ENCODE measurements around the gene TOX3. TPM values are rescaled to one million over a fixed set of nuclear protein-coding genes. Genes with fewer than 3 reads are reported as not detected.

The TOX3 gene
- total and polyA plus RNA-seq, 9 donors: 0.44 to 2.2 (median 1.5) TPM

- Histone ChIP-seq H3K4me3 (ENCODE audit: low read length) (no peak overlapping the region), H3K9me3 (replicated peaks; ENCODE audit: control insufficient read depth, low read depth, low read length) (no peaks in the 10 kb centered on the region), H3K36me3 (ENCODE audit: control insufficient read depth, insufficient read depth, low read length) (no peaks in the 10 kb centered on the region), H3K27me3 (ENCODE audit: control insufficient read depth, insufficient read depth, low read length) (no peaks in the 10 kb centered on the region), H3K27ac (ENCODE audit: low read length) (no peak overlapping the region), H3K4me1 (ENCODE audit: control insufficient read depth, insufficient read depth, low read length) (no peaks in the 10 kb centered on the region)
- DNase-seq: no peak
- WGBS (ENCODE audit: insufficient coverage): 93% methylated on average over 4 of the region's 5 CpGs
Measured at GRCh38 chr16:52518884-52519283, 28.1 kb downstream of the TOX3 start.

GRCh38 chr16:52515068-52515671 is 31.8 kb downstream of the TOX3 start:
- H3K27ac ChIP-seq (ENCODE audit: low read length): no peak overlapping the region
- DNase-seq: peak; percentile 33
- no peaks in the 10 kb centered on the region for H3K36me3 ChIP-seq (ENCODE audit: control insufficient read depth, insufficient read depth, low read length)
- H3K4me3 ChIP-seq (ENCODE audit: low read length): no peak overlapping the region
- H3K27me3 ChIP-seq (ENCODE audit: control insufficient read depth, insufficient read depth, low read length): no peaks in the 10 kb centered on the region
- no peaks in the 10 kb centered on the region for H3K4me1 ChIP-seq (ENCODE audit: control insufficient read depth, insufficient read depth, low read length)
- WGBS (ENCODE audit: insufficient coverage): 59% methylated on average over 2 of the region's 4 CpGs
- H3K9me3 ChIP-seq (replicated peaks; ENCODE audit: control insufficient read depth, low read depth, low read length): no peaks in the 10 kb centered on the region

- Histone ChIP-seq H3K9me3 (replicated peaks; ENCODE audit: control insufficient read depth, low read depth, low read length) (no peaks in the 10 kb centered on the region), H3K27me3 (ENCODE audit: control insufficient read depth, insufficient read depth, low read length) (no peaks in the 10 kb centered on the region), H3K4me3 (ENCODE audit: low read length) (no peak overlapping the region), H3K27ac (ENCODE audit: low read length) (no peak overlapping the region), H3K4me1 (ENCODE audit: control insufficient read depth, insufficient read depth, low read length) (no peaks in the 10 kb centered on the region), H3K36me3 (ENCODE audit: control insufficient read depth, insufficient read depth, low read length) (no peaks in the 10 kb centered on the region)
- WGBS (ENCODE audit: insufficient coverage): 100% methylated on average over 1 of the region's 4 CpGs
- DNase-seq: no peak
Measured at GRCh38 chr16:52512297-52512987, 34.5 kb downstream of the TOX3 start.

GRCh38 chr16:52501746-52502145 is 45.2 kb downstream of the TOX3 start:
- WGBS (ENCODE audit: insufficient coverage): 65% methylated on average over 3 of the region's 4 CpGs

GRCh38 chr16:52500963-52501362 is 46.0 kb downstream of the TOX3 start:
- Histone ChIP-seq H3K27me3 (ENCODE audit: control insufficient read depth, insufficient read depth, low read length) (no peaks in the 10 kb centered on the region), H3K4me1 (ENCODE audit: control insufficient read depth, insufficient read depth, low read length) (no peaks in the 10 kb centered on the region), H3K27ac (ENCODE audit: low read length) (no peak overlapping the region), H3K9me3 (replicated peaks; ENCODE audit: control insufficient read depth, low read depth, low read length) (no peaks in the 10 kb centered on the region), H3K4me3 (ENCODE audit: low read length) (no peak overlapping the region), H3K36me3 (ENCODE audit: control insufficient read depth, insufficient read depth, low read length) (no peaks in the 10 kb centered on the region)
- no peak for DNase-seq

More at GRCh38 chr16:52501746-52502145, 45.2 kb downstream of the TOX3 start:
- Histone ChIP-seq H3K27me3 (ENCODE audit: control insufficient read depth, insufficient read depth, low read length) (no peaks in the 10 kb centered on the region), H3K9me3 (replicated peaks; ENCODE audit: control insufficient read depth, low read depth, low read length) (no peaks in the 10 kb centered on the region), H3K4me1 (ENCODE audit: control insufficient read depth, insufficient read depth, low read length) (no peaks in the 10 kb centered on the region), H3K36me3 (ENCODE audit: control insufficient read depth, insufficient read depth, low read length) (no peaks in the 10 kb centered on the region), H3K27ac (ENCODE audit: low read length) (no peak overlapping the region), H3K4me3 (ENCODE audit: low read length) (no peak overlapping the region)
- DNase-seq: no peak

- Histone ChIP-seq H3K4me1 (ENCODE audit: control insufficient read depth, insufficient read depth, low read length) (no peaks in the 10 kb centered on the region), H3K27me3 (ENCODE audit: control insufficient read depth, insufficient read depth, low read length) (no peaks in the 10 kb centered on the region), H3K4me3 (ENCODE audit: low read length) (no peak overlapping the region), H3K36me3 (ENCODE audit: control insufficient read depth, insufficient read depth, low read length) (no peaks in the 10 kb centered on the region), H3K9me3 (replicated peaks; ENCODE audit: control insufficient read depth, low read depth, low read length) (no peaks in the 10 kb centered on the region), H3K27ac (ENCODE audit: low read length) (no peak overlapping the region)
- no peak for DNase-seq
- 37% methylated on average over 2 of the region's 5 CpGs for WGBS (ENCODE audit: insufficient coverage)
Measured at GRCh38 chr16:52499060-52499440, 47.9 kb downstream of the TOX3 start.

GRCh38 chr16:52498328-52499059 is 48.4 kb downstream of the TOX3 start:
- WGBS (ENCODE audit: insufficient coverage): 70% methylated on average over 10 of the region's 16 CpGs
- no peaks in the 10 kb centered on the region for H3K36me3 ChIP-seq (ENCODE audit: control insufficient read depth, insufficient read depth, low read length)
- no peak overlapping the region for H3K27ac ChIP-seq (ENCODE audit: low read length)
- no peaks in the 10 kb centered on the region for H3K4me1 ChIP-seq (ENCODE audit: control insufficient read depth, insufficient read depth, low read length)
- no peak for DNase-seq
- no peak overlapping the region for H3K4me3 ChIP-seq (ENCODE audit: low read length)
- H3K27me3 ChIP-seq (ENCODE audit: control insufficient read depth, insufficient read depth, low read length): no peaks in the 10 kb centered on the region
- no peaks in the 10 kb centered on the region for H3K9me3 ChIP-seq (replicated peaks; ENCODE audit: control insufficient read depth, low read depth, low read length)

GRCh38 chr16:52497067-52497816 is 49.7 kb downstream of the TOX3 start:
- H3K27ac ChIP-seq (ENCODE audit: low read length): peak overlapping the region; percentile 51
- H3K4me3 ChIP-seq (ENCODE audit: low read length): no peak overlapping the region
- H3K4me1 ChIP-seq (ENCODE audit: control insufficient read depth, insufficient read depth, low read length): no peaks in the 10 kb centered on the region
- WGBS (ENCODE audit: insufficient coverage): no CpG with 5 or more reads among the region's 1 CpG
- no peaks in the 10 kb centered on the region for H3K27me3 ChIP-seq (ENCODE audit: control insufficient read depth, insufficient read depth, low read length)
- no peaks in the 10 kb centered on the region for H3K9me3 ChIP-seq (replicated peaks; ENCODE audit: control insufficient read depth, low read depth, low read length)
- no peaks in the 10 kb centered on the region for H3K36me3 ChIP-seq (ENCODE audit: control insufficient read depth, insufficient read depth, low read length)
- peak; percentile 78 for DNase-seq

- Histone ChIP-seq H3K27ac (ENCODE audit: low read length) (no peak overlapping the region), H3K4me3 (ENCODE audit: low read length) (no peak overlapping the region), H3K36me3 (ENCODE audit: control insufficient read depth, insufficient read depth, low read length) (no peaks in the 10 kb centered on the region), H3K27me3 (ENCODE audit: control insufficient read depth, insufficient read depth, low read length) (no peaks in the 10 kb centered on the region), H3K9me3 (replicated peaks; ENCODE audit: control insufficient read depth, low read depth, low read length) (no peaks in the 10 kb centered on the region), H3K4me1 (ENCODE audit: control insufficient read depth, insufficient read depth, low read length) (no peaks in the 10 kb centered on the region)
- WGBS (ENCODE audit: insufficient coverage): no CpG with 5 or more reads among the region's 6 CpGs
- DNase-seq: no peak
Measured at GRCh38 chr16:52496051-52496876, 50.7 kb downstream of the TOX3 start.
